CD4-positive, alpha-beta memory T cell (primary cell): Measurements from ENCODE around the gene REPS1. TPM values are rescaled to one million over a fixed set of nuclear protein-coding genes. Genes with fewer than 3 reads are reported as not detected.

Experiments
- CTCF ChIA-PET: fragments of 350-600 bp; sonication (Branson Sonifier 250); formaldehyde crosslinking; loops from one replicate; lab custom pipeline; 2021; ENCODE audit warnings: inconsistent platforms; ENCODE audit not compliant: partially characterized antibody; lab: Charles Lee
- POLR2A ChIA-PET: fragments of 350-600 bp; sonication (Branson Sonifier 250); formaldehyde crosslinking; loops from one replicate; lab custom pipeline; 2021; ENCODE audit not compliant: partially characterized antibody; lab: Charles Lee
- DNase-seq, 5 donors: peaks; one replicate each; pipeline versions ENCODE4 v3.0.0 to v3.0.0-alpha.2; 2020 to 2022; ENCODE audit warnings: mixed read lengths in 1 of 5
- H3K27ac ChIP-seq: one replicate; pipeline ENCODE4 v1.7.0; 2013; ENCODE audit warnings: low read depth, low read length
- H3K27me3 ChIP-seq: 2 replicates; pipeline ENCODE4 v1.7.0; 2013; ENCODE audit warnings: mild to moderate bottlenecking, low read length, moderate library complexity; ENCODE audit not compliant: insufficient read depth
- H3K36me3 ChIP-seq: 2 replicates; pipeline ENCODE4 v1.7.0; 2013; ENCODE audit warnings: mild to moderate bottlenecking, low read length, moderate library complexity; ENCODE audit not compliant: insufficient read depth
- H3K4me1 ChIP-seq: 2 replicates; pipeline ENCODE4 v1.7.0; 2013; ENCODE audit warnings: mild to moderate bottlenecking, low read length, moderate library complexity; ENCODE audit not compliant: insufficient read depth
- H3K4me3 ChIP-seq, 2 donors: one replicate each; pipeline ENCODE4 v1.7.0; 2013; ENCODE audit warnings: low read length in 2 of 2, mild to moderate bottlenecking in 1 of 2
- H3K9me3 ChIP-seq, 2 donors: one replicate each; pipeline ENCODE4 v1.7.0; 2013; ENCODE audit warnings: low read length in 2 of 2, control low read depth in 1 of 2; ENCODE audit not compliant: control insufficient read depth in 1 of 2
- H3K27ac Mint-ChIP-seq, 7 donors: one replicate each; pipeline ENCODE4 v1.8.0; 2020 to 2021; ENCODE audit warnings: mixed read lengths in 7 of 7, mild to moderate bottlenecking in 6 of 7, inconsistent platforms in 3 of 7, moderate library complexity in 3 of 7
- H3K27me3 Mint-ChIP-seq, 2 donors: one replicate each; pipeline ENCODE4 v1.8.0; 2020 to 2021; ENCODE audit warnings: mixed read lengths in 2 of 2
- H3K36me3 Mint-ChIP-seq, 2 donors: one replicate each; pipeline ENCODE4 v1.8.0; 2020 to 2021; ENCODE audit warnings: mixed read lengths in 2 of 2, inconsistent platforms in 1 of 2, mild to moderate bottlenecking in 1 of 2
- H3K4me1 Mint-ChIP-seq, 4 donors: one replicate each; pipeline ENCODE4 v1.8.0; 2020 to 2021; ENCODE audit warnings: mixed read lengths in 4 of 4, mild to moderate bottlenecking in 1 of 4
- H3K4me3 Mint-ChIP-seq, 8 donors: one replicate each; pipeline ENCODE4 v1.8.0; 2020 to 2021; ENCODE audit warnings: mixed read lengths in 8 of 8, mild to moderate bottlenecking in 7 of 8, moderate library complexity in 6 of 8, inconsistent platforms in 3 of 8
- H3K9me3 Mint-ChIP-seq, 8 donors: one replicate each; pipeline ENCODE4 v1.8.0; 2020 to 2021; ENCODE audit warnings: mixed read lengths in 8 of 8, mild to moderate bottlenecking in 5 of 8, inconsistent platforms in 3 of 8, moderate library complexity in 1 of 8
- intact Hi-C: fragments of 100-400 bp; cut with micrococcal nuclease; formaldehyde crosslinking; loops from one replicate; pipeline ENCODE4 v1.15.1; 2023
- polyA plus RNA-seq, 2 donors: library from polyadenylated mRNA; unstranded; fragments of 300-500 nt; fragmentation: Illumina TruSeq; gene quantifications; one replicate each; pipeline ENCODE4 v1.2.3, GENCODE V29; 2021
- total RNA-seq, 2 experiments: library from RNA; stranded (reverse); gene quantifications; one replicate each; pipeline ENCODE4 v1.2.3, GENCODE V29; 2021

The REPS1 gene
- total and polyA plus RNA-seq, 4 experiments from 2014 or later: 22.3 to 69.3 (median 52.9) TPM

DNA sequence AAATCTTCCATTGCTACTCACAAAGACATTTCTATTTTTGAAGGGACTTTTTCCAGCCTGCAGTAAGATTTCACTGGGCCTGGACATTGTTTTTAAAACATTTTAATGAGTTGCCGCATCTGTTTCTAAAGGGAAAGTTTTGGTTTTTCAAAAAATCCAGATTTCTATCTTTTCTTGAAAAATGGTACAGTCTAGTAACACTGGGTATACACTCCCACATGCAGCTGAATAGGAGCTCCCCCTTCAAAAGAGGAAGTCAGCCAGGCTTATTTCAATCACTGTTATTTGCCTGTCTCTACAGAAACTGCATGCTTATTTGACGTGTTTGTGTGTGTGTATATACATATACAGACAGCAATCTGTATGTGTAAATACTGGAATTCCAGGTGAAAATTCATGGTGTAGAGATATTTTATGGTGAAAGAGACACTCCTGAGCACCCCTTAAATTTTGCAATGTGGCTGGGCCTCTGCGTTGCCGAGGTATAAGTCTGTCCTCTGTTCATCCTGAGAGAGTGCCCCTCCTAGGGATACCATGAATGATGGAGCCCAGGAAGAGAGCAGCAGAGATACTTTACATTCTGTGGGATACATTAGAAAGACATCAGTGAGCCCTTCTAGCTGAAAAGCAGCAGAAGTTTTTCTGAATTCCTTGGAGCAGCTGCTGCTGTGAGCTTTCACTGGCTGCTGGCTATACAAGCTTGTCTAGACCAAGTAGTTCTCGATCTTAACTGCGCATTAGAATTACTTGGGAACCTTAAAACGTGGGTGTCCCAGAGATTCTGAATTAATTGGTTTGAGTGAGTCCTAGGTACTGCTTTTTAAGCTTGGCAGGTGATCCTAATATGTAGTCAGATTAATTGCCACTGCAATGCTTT is 28.5 kb upstream of the REPS1 start:
- H3K4me1 ChIP-seq: no peaks in the 10 kb centered on the region
- Mint-ChIP-seq H3K4me3 (no peak overlapping the region), H3K27me3 (peaks cover 0 to 3% of the 10 kb centered on the region in 2 donors), H3K36me3 (no peaks in the 10 kb centered on the region), H3K4me1 (peaks cover 0 to 5% (median 0%) of the 10 kb centered on the region in 4 donors), H3K9me3 (no peaks in the 10 kb centered on the region), H3K27ac (peak overlapping the region in 1 of 7 donors; percentile 20)
- H3K36me3 ChIP-seq: no peaks in the 10 kb centered on the region
- no peak overlapping the region for H3K27ac ChIP-seq
- POLR2A ChIA-PET: interaction anchor here (0.6 to 0.8 kb wide), 2 partner anchors 96 to 429 kb away, joined by 3 read pairs; no protein-coding TSS in a partner anchor
- intact Hi-C loops: no loop called here
- CTCF ChIA-PET: interaction anchor here (1.0 to 1.4 kb wide), 3 partner anchors 14 to 34 kb away, joined by 3 to 4 read pairs (median 4); partner anchors contain the start of gene REPS1
- no peaks in the 10 kb centered on the region for H3K9me3 ChIP-seq
- no peak overlapping the region for H3K4me3 ChIP-seq
- H3K27me3 ChIP-seq: no peaks in the 10 kb centered on the region
- no peak for DNase-seq

DNA sequence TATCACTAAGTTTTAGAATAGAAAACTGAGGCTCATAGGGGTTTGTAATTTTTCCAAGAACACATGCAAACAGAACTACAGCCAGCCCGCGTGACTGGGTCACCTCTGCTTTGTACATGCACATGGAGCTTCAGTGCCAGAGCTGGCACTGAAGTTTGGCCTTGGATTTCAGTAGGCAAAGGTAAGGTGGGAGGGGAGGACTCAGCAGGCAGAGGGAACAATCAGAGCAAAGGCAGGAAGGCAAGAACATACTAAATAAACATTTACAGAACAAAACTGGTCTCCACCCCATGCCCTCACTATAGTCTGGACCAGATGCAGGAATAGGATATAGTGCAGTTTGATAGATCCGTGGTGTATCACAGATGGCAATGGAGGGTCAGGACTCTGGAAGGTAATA is 26.9 kb upstream of the REPS1 start:
- ChIA-PET POLR2A (no interaction called here), CTCF (interaction anchor here (1.3 kb wide), 1 partner anchor 65 kb away, joined by 3 read pairs; no protein-coding TSS in a partner anchor)
- H3K9me3 Mint-ChIP-seq: no peaks in the 10 kb centered on the region
- peaks cover 0 to 3% of the 10 kb centered on the region in 2 donors for H3K27me3 Mint-ChIP-seq
- Histone ChIP-seq H3K4me3 (no peak overlapping the region), H3K27me3 (no peaks in the 10 kb centered on the region), H3K9me3 (no peaks in the 10 kb centered on the region), H3K36me3 (no peaks in the 10 kb centered on the region), H3K4me1 (no peaks in the 10 kb centered on the region), H3K27ac (no peak overlapping the region)
- H3K36me3 Mint-ChIP-seq: no peaks in the 10 kb centered on the region
- peaks cover 0 to 3% (median 0%) of the 10 kb centered on the region in 4 donors for H3K4me1 Mint-ChIP-seq
- H3K4me3 Mint-ChIP-seq: no peak overlapping the region
- H3K27ac Mint-ChIP-seq: no peak overlapping the region
- DNase-seq: no peak
- intact Hi-C loops: no loop called here

DNA sequence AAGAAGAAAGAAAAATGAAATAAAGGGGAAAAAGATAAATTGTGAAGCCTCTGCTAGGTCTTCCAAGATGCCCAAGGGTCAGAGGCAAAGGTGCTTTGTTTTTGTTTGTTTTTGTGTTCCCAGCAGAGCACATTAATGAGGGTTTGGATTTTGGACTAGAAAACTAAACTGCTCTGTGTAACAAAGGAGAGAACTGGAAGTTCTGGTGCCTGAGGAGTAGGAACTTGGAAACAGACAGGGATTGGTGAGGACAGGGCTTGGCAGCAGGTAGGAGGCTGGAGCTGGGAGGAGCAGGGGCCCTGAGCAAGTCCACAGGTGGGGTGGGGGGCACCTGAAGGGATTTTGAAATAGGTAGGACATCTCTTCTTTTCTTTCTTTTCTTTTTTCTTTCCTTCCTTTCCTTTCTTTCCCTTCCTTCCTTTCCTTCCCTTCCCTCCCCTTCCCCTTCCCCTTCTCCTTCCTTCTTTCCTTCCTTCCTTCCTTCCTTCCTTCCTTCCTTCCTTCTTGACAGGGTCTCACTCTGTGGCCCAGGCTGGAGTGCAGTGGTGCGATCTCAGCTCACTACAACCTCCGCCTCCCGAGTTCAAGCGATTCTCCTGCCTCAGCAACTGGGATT is 25.2 kb upstream of the REPS1 start:
- H3K36me3 ChIP-seq: no peaks in the 10 kb centered on the region

DNA sequence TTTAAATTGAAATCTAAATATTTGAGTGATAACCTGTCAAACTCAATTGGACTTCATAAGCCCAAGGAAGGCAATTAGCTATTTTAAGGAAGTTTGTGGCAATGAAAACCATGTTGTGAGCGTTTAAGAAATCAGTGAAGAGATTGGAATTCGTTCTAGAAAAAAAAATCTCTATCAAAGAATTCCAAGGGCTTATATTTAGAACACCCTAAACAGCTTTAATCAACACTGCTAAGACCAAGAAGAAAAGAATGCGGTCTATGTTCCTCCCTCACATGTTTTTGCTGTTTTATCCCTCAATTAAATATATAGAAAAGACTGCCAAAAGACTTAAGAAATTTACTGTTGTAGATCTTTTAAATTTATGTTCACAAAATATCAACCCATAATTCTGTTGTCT is 23.9 kb upstream of the REPS1 start:
- Mint-ChIP-seq H3K4me3 (no peak overlapping the region), H3K27ac (no peak overlapping the region), H3K9me3 (no peaks in the 10 kb centered on the region), H3K4me1 (no peaks in the 10 kb centered on the region), H3K36me3 (no peaks in the 10 kb centered on the region), H3K27me3 (peaks cover 0 to 3% of the 10 kb centered on the region in 2 donors)
- ChIA-PET CTCF (interaction anchor here (1.1 kb wide), 1 partner anchor 24 kb away, joined by 3 read pairs; no protein-coding TSS in a partner anchor), POLR2A (no interaction called here)
- DNase-seq: no peak
- Histone ChIP-seq H3K36me3 (no peaks in the 10 kb centered on the region), H3K4me1 (no peaks in the 10 kb centered on the region), H3K9me3 (no peaks in the 10 kb centered on the region), H3K4me3 (no peak overlapping the region), H3K27ac (no peak overlapping the region), H3K27me3 (no peaks in the 10 kb centered on the region)
- intact Hi-C loops: no loop called here

More for the DNA sequence above, 25.2 kb upstream of the REPS1 start:
- intact Hi-C loops: no loop called here
- peaks cover 0 to 3% of the 10 kb centered on the region in 2 donors for H3K27me3 Mint-ChIP-seq
- no peaks in the 10 kb centered on the region for H3K9me3 ChIP-seq
- no peaks in the 10 kb centered on the region for H3K36me3 Mint-ChIP-seq
- ChIA-PET POLR2A (no interaction called here), CTCF (no interaction called here)
- no peak overlapping the region for H3K4me3 Mint-ChIP-seq
- no peaks in the 10 kb centered on the region for H3K4me1 Mint-ChIP-seq
- H3K4me3 ChIP-seq: no peak overlapping the region
- H3K27ac Mint-ChIP-seq: no peak overlapping the region
- no peaks in the 10 kb centered on the region for H3K9me3 Mint-ChIP-seq
- H3K27me3 ChIP-seq: no peaks in the 10 kb centered on the region
- H3K4me1 ChIP-seq: no peaks in the 10 kb centered on the region
- H3K27ac ChIP-seq: no peak overlapping the region
- no peak for DNase-seq

DNA sequence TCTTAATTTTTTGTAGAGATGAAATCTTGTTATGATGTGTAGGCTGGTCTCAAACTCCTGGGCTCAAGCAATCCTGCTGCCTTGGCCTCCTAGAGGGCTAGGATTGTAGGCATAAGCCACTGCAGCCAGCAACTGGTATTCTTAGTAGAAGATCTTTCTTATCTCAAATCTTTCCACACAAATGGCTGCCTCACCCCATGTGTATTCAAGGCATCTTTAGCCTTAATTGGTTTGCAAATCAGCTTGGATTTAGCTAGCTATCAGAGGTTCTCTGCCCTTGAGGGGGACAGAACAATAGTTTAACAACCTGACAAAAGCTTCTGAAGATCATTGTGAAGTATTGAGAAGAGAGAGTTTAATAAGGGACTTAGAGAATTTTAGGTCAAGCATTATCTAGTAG is 22.6 kb upstream of the REPS1 start:
- CTCF ChIA-PET: interaction anchor here (1.4 kb wide), 1 partner anchor 9 kb away, joined by 3 read pairs; no protein-coding TSS in a partner anchor
- H3K27me3 Mint-ChIP-seq: peaks cover 0 to 3% of the 10 kb centered on the region in 2 donors
- no peak overlapping the region for H3K4me3 Mint-ChIP-seq
- no peaks in the 10 kb centered on the region for H3K36me3 Mint-ChIP-seq
- no peaks in the 10 kb centered on the region for H3K9me3 ChIP-seq
- H3K27ac ChIP-seq: no peak overlapping the region
- no peaks in the 10 kb centered on the region for H3K4me1 ChIP-seq
- no peak overlapping the region for H3K4me3 ChIP-seq
- POLR2A ChIA-PET: no interaction called here
- no peaks in the 10 kb centered on the region for H3K27me3 ChIP-seq
- H3K27ac Mint-ChIP-seq: no peak overlapping the region
- H3K36me3 ChIP-seq: no peaks in the 10 kb centered on the region
- no peak for DNase-seq
- no peaks in the 10 kb centered on the region for H3K4me1 Mint-ChIP-seq
- intact Hi-C loops: no loop called here
- no peaks in the 10 kb centered on the region for H3K9me3 Mint-ChIP-seq

DNA sequence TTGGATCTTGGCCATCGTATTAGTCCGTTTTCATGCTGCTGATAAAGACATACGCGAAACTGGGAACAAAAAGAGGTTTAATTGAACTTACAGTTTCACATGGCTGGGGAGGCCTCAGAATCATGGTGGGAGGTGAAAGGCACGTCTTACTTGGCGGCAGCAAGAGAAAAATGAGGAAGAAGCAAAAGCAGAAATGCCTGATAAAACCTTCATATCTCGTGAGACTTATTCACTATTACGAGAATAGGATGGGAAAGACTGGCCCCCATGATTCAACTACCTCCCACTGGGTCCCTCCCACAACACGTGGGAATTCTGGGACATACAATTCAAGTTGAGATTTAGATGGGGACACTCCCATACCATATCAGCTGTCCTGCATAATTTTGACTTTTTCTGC is 20.1 kb upstream of the REPS1 start:
- no peak overlapping the region for H3K4me3 Mint-ChIP-seq
- Histone ChIP-seq H3K27me3 (no peaks in the 10 kb centered on the region), H3K4me3 (no peak overlapping the region), H3K27ac (no peak overlapping the region), H3K4me1 (no peaks in the 10 kb centered on the region), H3K36me3 (no peaks in the 10 kb centered on the region), H3K9me3 (no peaks in the 10 kb centered on the region)
- no peaks in the 10 kb centered on the region for H3K27me3 Mint-ChIP-seq
- no peaks in the 10 kb centered on the region for H3K36me3 Mint-ChIP-seq
- H3K9me3 Mint-ChIP-seq: no peaks in the 10 kb centered on the region
- no peak overlapping the region for H3K27ac Mint-ChIP-seq
- ChIA-PET POLR2A (interaction anchor here (0.6 kb wide), 1 partner anchor 96 kb away, joined by 3 read pairs; no protein-coding TSS in a partner anchor), CTCF (interaction anchor here (1.2 to 2.4 kb wide), 2 partner anchors 19 to 159 kb away, joined by 3 to 16 read pairs; partner anchors contain the start of gene REPS1)
- intact Hi-C loops: no loop called here
- no peaks in the 10 kb centered on the region for H3K4me1 Mint-ChIP-seq
- no peak for DNase-seq

DNA sequence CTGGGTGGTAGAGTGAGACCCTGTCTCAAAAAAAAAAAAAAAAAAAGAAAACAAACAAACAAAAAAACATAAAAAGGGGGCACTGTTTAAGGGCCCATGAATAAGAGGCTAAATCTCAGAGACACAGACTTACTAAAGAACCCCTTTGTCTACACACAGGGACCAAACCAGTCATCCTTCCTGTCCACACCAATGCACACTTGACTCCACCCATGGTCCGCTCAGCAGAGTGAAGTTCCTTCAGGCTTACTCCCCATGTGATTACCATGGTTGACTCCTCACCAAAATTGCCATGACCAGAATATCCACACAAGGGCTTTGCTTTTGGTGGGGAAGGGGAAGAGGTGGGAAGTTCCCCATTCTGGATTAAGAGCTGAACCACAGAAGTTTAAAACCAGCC is 19.4 kb upstream of the REPS1 start:
- no peak for DNase-seq
- H3K4me1 Mint-ChIP-seq: no peaks in the 10 kb centered on the region
- H3K9me3 Mint-ChIP-seq: no peaks in the 10 kb centered on the region
- H3K36me3 Mint-ChIP-seq: no peaks in the 10 kb centered on the region
- no peak overlapping the region for H3K4me3 Mint-ChIP-seq
- Histone ChIP-seq H3K9me3 (no peaks in the 10 kb centered on the region), H3K27ac (no peak overlapping the region), H3K27me3 (no peaks in the 10 kb centered on the region), H3K4me1 (no peaks in the 10 kb centered on the region), H3K36me3 (no peaks in the 10 kb centered on the region), H3K4me3 (no peak overlapping the region)
- no peak overlapping the region for H3K27ac Mint-ChIP-seq
- intact Hi-C loops: no loop called here
- H3K27me3 Mint-ChIP-seq: no peaks in the 10 kb centered on the region
- ChIA-PET CTCF (no interaction called here), POLR2A (no interaction called here)
